Inferior parietal cortex (tissue), 1 donor: ENCODE data around the gene LSS.
"Not testable (repeated sequence)": the region's sequence is repeated elsewhere in the genome, so short reads cannot be mapped to it uniquely, and the experiment has no call there.

Experiments
- DNase-seq: peaks from one replicate; pipeline ENCODE4 v3.0.0-alpha.2; 2016; ENCODE audit errors: extremely low spot score

LSS gene

GRCh38 chr21:46185716-46186115 lies 42.9 kb downstream of the LSS start:
- no peak for DNase-seq

GRCh38 chr21:46184625-46185555 lies 43.7 kb downstream of the LSS start:
- peak; percentile 74 for DNase-seq

GRCh38 chr21:46183910-46184624 lies 44.5 kb downstream of the LSS start, which contains the start of gene SPATC1L:
Gene SPATC1L, minus strand, starts transcription at chr21:46184459. Its CDS starts 1,643 bp downstream, at chr21:46182816.
- peak; percentile 58 for DNase-seq

- not testable (repeated sequence) for DNase-seq
These were observed 45.2 kb downstream of the LSS start for GRCh38 chr21:46183337-46183909.

- no peak for DNase-seq
These were observed 45.8 kb downstream of the LSS start for GRCh38 chr21:46182548-46183336.

- DNase-seq, result no peak
These were observed 46.5 kb downstream of the LSS start for GRCh38 chr21:46181953-46182547.

- DNase-seq, result no peak
These were observed 47.1 kb downstream of the LSS start for GRCh38 chr21:46181436-46181835.

GRCh38 chr21:46180778-46181391 lies 47.7 kb downstream of the LSS start:
- no peak for DNase-seq

GRCh38 chr21:46180079-46180722 lies 48.4 kb downstream of the LSS start:
- no peak for DNase-seq

GRCh38 chr21:46179708-46180078 lies 48.9 kb downstream of the LSS start:
- no peak for DNase-seq

- DNase-seq, result no peak
These were observed 49.6 kb downstream of the LSS start for GRCh38 chr21:46178961-46179360.

GRCh38 chr21:46176443-46177129 lies 52.0 kb downstream of the LSS start:
- not testable (repeated sequence) for DNase-seq

- no peak for DNase-seq
These were observed 55.0 kb downstream of the LSS start for GRCh38 chr21:46173573-46173972.

GRCh38 chr21:46172863-46173528 lies 55.6 kb downstream of the LSS start:
- DNase-seq, result no peak

GRCh38 chr21:46171996-46172862 lies 56.3 kb downstream of the LSS start:
- no peak for DNase-seq

- DNase-seq, result no peak
These were observed 57.0 kb downstream of the LSS start for GRCh38 chr21:46171585-46171984.

- DNase-seq, result not testable (repeated sequence)
These were observed 58.0 kb downstream of the LSS start for GRCh38 chr21:46170436-46171193.
